ENCODE results near the gene AHCYL2.
A peak's percentile ranks its signal among the peaks of the same experiment; 100 is the strongest.

Gene AHCYL2

GRCh38 chr7:129391546-129392171 lies 166.8 kb downstream of the AHCYL2 start:
- H3K4me3 ChIP-seq (ENCODE audit: low read depth, low read length): no peak overlapping the region
- no peaks in the 10 kb centered on the region for H3K9me3 ChIP-seq (ENCODE audit: severe bottlenecking)
- DNase-seq: no peak
- peak overlapping the region; percentile 2; the same call in 1 of the 2 replicates for H3K27ac ChIP-seq
- H3K36me3 ChIP-seq: no peaks in the 10 kb centered on the region
- no peaks in the 10 kb centered on the region for H3K27me3 ChIP-seq (ENCODE audit: insufficient read depth, low read depth, severe bottlenecking)
- no peak for TF ChIP-seq CTCF (IDR thresholded peaks at IDR 0.05; ENCODE audit: low read depth, low read length)

GRCh38 chr7:129393255-129393654 lies 168.4 kb downstream of the AHCYL2 start:
- Histone ChIP-seq H3K4me3 (ENCODE audit: low read depth, low read length) (no peak overlapping the region), H3K36me3 (no peaks in the 10 kb centered on the region), H3K9me3 (ENCODE audit: severe bottlenecking) (no peaks in the 10 kb centered on the region), H3K27me3 (ENCODE audit: insufficient read depth, low read depth, severe bottlenecking) (no peaks in the 10 kb centered on the region), H3K27ac (no peak overlapping the region)
- no peak for TF ChIP-seq CTCF (IDR thresholded peaks at IDR 0.05; ENCODE audit: low read depth, low read length)
- no peak for DNase-seq

- no peaks in the 10 kb centered on the region for H3K27me3 ChIP-seq (ENCODE audit: insufficient read depth, low read depth, severe bottlenecking)
- H3K9me3 ChIP-seq (ENCODE audit: severe bottlenecking): no peaks in the 10 kb centered on the region
- no peaks in the 10 kb centered on the region for H3K36me3 ChIP-seq
- DNase-seq: no peak
- no peak overlapping the region for H3K27ac ChIP-seq
- TF ChIP-seq CTCF (IDR thresholded peaks at IDR 0.05; ENCODE audit: low read depth, low read length): no peak
- H3K4me3 ChIP-seq (ENCODE audit: low read depth, low read length): no peak overlapping the region
Measured at GRCh38 chr7:129394101-129394500, 169.3 kb downstream of the AHCYL2 start.

- Histone ChIP-seq H3K4me3 (ENCODE audit: low read depth, low read length) (no peak overlapping the region), H3K36me3 (no peaks in the 10 kb centered on the region), H3K27me3 (ENCODE audit: insufficient read depth, low read depth, severe bottlenecking) (no peaks in the 10 kb centered on the region), H3K27ac (no peak overlapping the region), H3K9me3 (ENCODE audit: severe bottlenecking) (no peaks in the 10 kb centered on the region)
- no peak for TF ChIP-seq CTCF (IDR thresholded peaks at IDR 0.05; ENCODE audit: low read depth, low read length)
- no peak for DNase-seq
Measured at GRCh38 chr7:129394982-129395914, 170.4 kb downstream of the AHCYL2 start.

GRCh38 chr7:129401228-129401966 lies 176.6 kb downstream of the AHCYL2 start:
- H3K27ac ChIP-seq: no peak overlapping the region
- peaks cover 2% of the 10 kb centered on the region; the same call in 1 of the 2 replicates for H3K36me3 ChIP-seq
- H3K9me3 ChIP-seq (ENCODE audit: severe bottlenecking): no peaks in the 10 kb centered on the region
- H3K27me3 ChIP-seq (ENCODE audit: insufficient read depth, low read depth, severe bottlenecking): no peaks in the 10 kb centered on the region
- no peak for DNase-seq
- no peak for TF ChIP-seq CTCF (IDR thresholded peaks at IDR 0.05; ENCODE audit: low read depth, low read length)
- no peak overlapping the region for H3K4me3 ChIP-seq (ENCODE audit: low read depth, low read length)
